IMR-90 (cell line): ENCODE measurements around the gene CEP95. TPM values are rescaled to one million over a fixed set of nuclear protein-coding genes. Genes with fewer than 3 reads are reported as not detected.
A peak's percentile ranks its signal among the peaks of the same experiment; 100 is the strongest.

ENCODE experiments used
- microRNA-seq, 2 experiments: library from miRNA; stranded (forward) in 1 of 2; unstranded in 1 of 2; fragments of 10-50 nt in 1 of 2; fragments of <30 nt in 1 of 2; gene quantifications in 1 of 2; microRNA quantifications in 1 of 2; one replicate each; pipeline versions ENCODE3 to v1.1.0; 2013 to 2020; ENCODE audit not compliant: insufficient read depth in 1 of 2, insufficient read length in 1 of 2, unreplicated experiment in 1 of 2
- polyA plus RNA-seq, 3 experiments: library from polyadenylated mRNA; depleted of rRNA; stranded (reverse); fragments of >200 nt; gene quantifications; 2 replicates each; pipeline ENCODE4 v1.2.3, GENCODE V29; 2012; ENCODE audit warnings: low replicate concordance in 1 of 3
- small RNA-seq, 5 experiments: library from RNA; depleted of rRNA; stranded (forward); fragments of <200 nt; gene quantifications; one replicate each; pipeline ENCODE3, GENCODE V24; 2012
- total RNA-seq: library from RNA; depleted of rRNA; stranded (reverse); fragments of >200 nt; gene quantifications from 2 replicates; pipeline ENCODE4 v1.2.3, GENCODE V29; 2012; rRNA removed

CEP95 gene
- total and polyA plus RNA-seq, 2 of the 4 experiments (the other 2 are of a cell fraction), result 6.1 to 13.6 TPM

Small RNAs within 50 kb of the gene (microRNA-seq; reads per million reads assigned to microRNA genes)
- not detected for gene AC009994.1 (ENCODE audit: insufficient read depth, insufficient read length)
- not detected for gene ATP5MFP4 (ENCODE audit: insufficient read depth, insufficient read length)
- gene MIR3064 (ENCODE audit: unreplicated experiment), result 4.0 reads per million, percentile 6 among the genes with 10 or more reads in this experiment
- gene MIR5047 (ENCODE audit: unreplicated experiment), result not detected

Small RNAs within 50 kb of the gene (small RNA-seq; reads per million reads assigned to genes)
- 0 reads per million in 5 experiments for gene AC009994.1
- gene ATP5MFP4, result 0 reads per million in 5 experiments

Other genes with a start within 250 kb of the CEP95 start
- gene TEX2, start 243.7 kb upstream of the CEP95 start, total RNA-seq, result 21.9 and 24.4 TPM in 2 replicates
- 17.1 and 18.2 TPM in 2 replicates for gene TEX2, start 243.7 kb upstream of the CEP95 start, polyA plus RNA-seq (2012; rRNA removed)
- gene PECAM1, start 116.1 kb upstream of the CEP95 start, total RNA-seq, result not detected in 2 replicates
- gene PECAM1, start 116.1 kb upstream of the CEP95 start, polyA plus RNA-seq (2012; rRNA removed), result not detected in 2 replicates
- gene MILR1, start 57.9 kb upstream of the CEP95 start, total RNA-seq, result 0.36 and 0.56 TPM in 2 replicates
- gene MILR1, start 57.9 kb upstream of the CEP95 start, polyA plus RNA-seq (2012; rRNA removed), result 0.23 and 0.44 TPM in 2 replicates
- gene POLG2, start 9.9 kb upstream of the CEP95 start, total RNA-seq, result 7.0 and 9.2 TPM in 2 replicates
- gene POLG2, start 9.9 kb upstream of the CEP95 start, polyA plus RNA-seq (2012; rRNA removed), result 6.6 and 7.7 TPM in 2 replicates
- 253 and 330 TPM in 2 replicates for gene DDX5, start 688 bp upstream of the CEP95 start, total RNA-seq
- gene DDX5, start 688 bp upstream of the CEP95 start, polyA plus RNA-seq (2012; rRNA removed), result 781 and 848 TPM in 2 replicates
- gene SMURF2, start 155.3 kb downstream of the CEP95 start, total RNA-seq, result 736 and 774 TPM in 2 replicates
- gene SMURF2, start 155.3 kb downstream of the CEP95 start, polyA plus RNA-seq (2012; rRNA removed), result 119 and 131 TPM in 2 replicates